Tibial artery (tissue), 4 donors: ENCODE measurements around the gene SMOC2.

Experiments
- DNase-seq, 2 donors: peaks; one replicate each; pipeline ENCODE4 v3.0.0-alpha.2; 2019
- H3K27ac ChIP-seq, 2 donors: fragments of 200-600 bp; sonication (generic) in 1 of 2; 1 replicate in 1 of 2; 2 replicates in 1 of 2; pipeline ENCODE4 v1.5.1; 2018 to 2019; ENCODE audit warnings: mild to moderate bottlenecking in 1 of 2
- H3K27me3 ChIP-seq, 2 donors: fragments of 200-600 bp; sonication (generic) in 1 of 2; one replicate each; pipeline versions ENCODE4 v1.5.1 to v1.6.0; 2016 to 2019
- H3K36me3 ChIP-seq, 3 donors: fragments of 200-600 bp; sonication (generic) in 2 of 3; one replicate each; pipeline ENCODE4 v1.5.1; 2016 to 2019; ENCODE audit warnings: mild to moderate bottlenecking in 2 of 3
- H3K4me1 ChIP-seq, 4 donors: fragments of 200-600 bp; sonication (generic) in 2 of 4; 1 replicate in 3 of 4; 2 replicates in 1 of 4; pipeline ENCODE4 v1.5.1; 2016 to 2019
- H3K4me3 ChIP-seq, 2 donors: fragments of 200-600 bp; sonication (generic) in 1 of 2; 1 replicate in 1 of 2; 2 replicates in 1 of 2; pipeline ENCODE4 v1.5.1; 2018 to 2019; ENCODE audit warnings: mild to moderate bottlenecking in 2 of 2
- H3K9me3 ChIP-seq, 3 donors: fragments of 200-600 bp; sonication (generic) in 1 of 3; one replicate each; pipeline ENCODE4 v1.5.1; 2016 to 2019
- intact Hi-C: fragments of 100-400 bp; cut with DNase I; formaldehyde crosslinking; loops from one replicate; pipeline ENCODE4 v1.15.0; 2023; ENCODE audit warnings: low total_unique reads
- TF ChIP-seq, protein P1 (sequence below), 2 experiments: fragments of 200-600 bp in 1 of 2; fragments of 450-650 bp in 1 of 2; IDR thresholded peaks; one replicate each; pipeline ENCODE4 v1.5.1; 2017 to 2019; ENCODE audit warnings: antibody characterized with exemption in 2 of 2, mild to moderate bottlenecking in 1 of 2, moderate library complexity in 1 of 2

SMOC2 gene

DNA sequence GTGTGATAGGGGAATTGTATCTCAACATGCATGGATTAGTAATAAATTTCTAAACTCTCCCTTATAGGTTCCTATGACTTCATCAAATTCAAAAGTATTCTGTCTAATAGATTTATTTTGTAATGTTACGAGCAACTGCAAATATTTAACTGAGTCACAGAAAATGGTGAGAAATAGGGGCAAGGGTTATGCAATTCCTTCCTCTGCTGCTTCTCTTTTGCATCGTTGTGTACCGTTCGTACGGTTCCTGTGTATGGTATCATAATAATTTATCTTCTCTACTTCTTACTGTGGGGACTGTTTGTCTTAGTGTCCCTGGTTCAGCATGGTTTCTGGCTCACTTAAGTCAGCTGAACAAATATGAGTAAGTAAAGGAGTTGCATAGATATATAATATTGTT, 44.8 kb downstream of the SMOC2 start:
- no peak for DNase-seq
- Histone ChIP-seq H3K36me3 (no peaks in the 10 kb centered on the region), H3K27ac (no peak overlapping the region), H3K9me3 (no peaks in the 10 kb centered on the region), H3K27me3 (no peaks in the 10 kb centered on the region), H3K4me3 (no peak overlapping the region), H3K4me1 (no peaks in the 10 kb centered on the region)
- TF ChIP-seq, protein P1, sequence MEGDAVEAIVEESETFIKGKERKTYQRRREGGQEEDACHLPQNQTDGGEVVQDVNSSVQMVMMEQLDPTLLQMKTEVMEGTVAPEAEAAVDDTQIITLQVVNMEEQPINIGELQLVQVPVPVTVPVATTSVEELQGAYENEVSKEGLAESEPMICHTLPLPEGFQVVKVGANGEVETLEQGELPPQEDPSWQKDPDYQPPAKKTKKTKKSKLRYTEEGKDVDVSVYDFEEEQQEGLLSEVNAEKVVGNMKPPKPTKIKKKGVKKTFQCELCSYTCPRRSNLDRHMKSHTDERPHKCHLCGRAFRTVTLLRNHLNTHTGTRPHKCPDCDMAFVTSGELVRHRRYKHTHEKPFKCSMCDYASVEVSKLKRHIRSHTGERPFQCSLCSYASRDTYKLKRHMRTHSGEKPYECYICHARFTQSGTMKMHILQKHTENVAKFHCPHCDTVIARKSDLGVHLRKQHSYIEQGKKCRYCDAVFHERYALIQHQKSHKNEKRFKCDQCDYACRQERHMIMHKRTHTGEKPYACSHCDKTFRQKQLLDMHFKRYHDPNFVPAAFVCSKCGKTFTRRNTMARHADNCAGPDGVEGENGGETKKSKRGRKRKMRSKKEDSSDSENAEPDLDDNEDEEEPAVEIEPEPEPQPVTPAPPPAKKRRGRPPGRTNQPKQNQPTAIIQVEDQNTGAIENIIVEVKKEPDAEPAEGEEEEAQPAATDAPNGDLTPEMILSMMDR (IDR thresholded peaks at IDR 0.05) = no peak
- intact Hi-C loops = no loop called here

DNA sequence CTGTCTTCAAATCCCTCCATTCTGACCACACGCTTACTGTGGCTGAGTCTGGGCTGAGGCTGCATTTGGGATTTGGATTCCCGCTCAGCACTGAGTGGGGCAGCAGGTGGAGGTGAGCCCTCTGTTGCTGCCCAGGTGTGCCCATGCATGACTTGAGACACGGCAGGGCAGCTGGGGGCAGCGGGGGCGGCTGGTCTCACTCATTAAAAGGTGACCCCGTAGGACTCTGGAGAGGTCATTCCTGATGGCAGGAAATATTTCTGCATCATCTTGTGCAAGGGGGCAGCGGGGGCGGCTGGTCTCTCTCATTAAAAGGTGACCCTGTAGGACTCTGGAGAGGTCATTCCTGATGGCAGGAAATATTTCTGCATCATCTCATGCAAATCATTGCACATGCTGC, 49.8 kb downstream of the SMOC2 start:
- Histone ChIP-seq H3K4me1 (peaks cover 0 to 6% (median 2%) of the 10 kb centered on the region in 4 donors), H3K4me3 (no peak overlapping the region), H3K9me3 (no peaks in the 10 kb centered on the region), H3K36me3 (no peaks in the 10 kb centered on the region), H3K27ac (no peak overlapping the region), H3K27me3 (no peaks in the 10 kb centered on the region)
- TF ChIP-seq, protein P1 (IDR thresholded peaks at IDR 0.05) = no peak
- DNase-seq = no peak
- intact Hi-C loops = no loop called here

DNA sequence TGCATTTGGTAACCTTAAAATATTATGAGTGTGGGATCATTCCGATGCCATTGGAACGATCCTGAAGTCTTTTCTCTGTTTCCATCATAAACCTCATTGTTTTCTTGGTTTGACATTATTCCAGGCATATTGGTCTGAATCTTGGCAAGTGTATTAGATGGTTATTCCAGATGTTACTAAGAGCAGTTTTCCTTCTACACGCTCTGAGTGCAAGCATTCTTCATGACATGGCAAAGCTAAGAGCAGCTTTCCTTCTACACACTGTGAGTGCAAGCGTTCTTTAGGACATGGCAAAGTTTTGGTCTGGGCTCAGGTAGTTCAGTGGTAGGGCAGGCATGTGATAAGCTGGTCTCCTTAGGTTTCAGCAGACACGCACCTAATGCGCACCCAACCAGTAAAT, 53.0 kb downstream of the SMOC2 start:
- no peaks in the 10 kb centered on the region for H3K36me3 ChIP-seq
- peaks cover 0 to 17% (median 2%) of the 10 kb centered on the region in 4 donors for H3K4me1 ChIP-seq
- intact Hi-C loops = no loop called here
- H3K9me3 ChIP-seq = no peaks in the 10 kb centered on the region
- H3K27ac ChIP-seq = no peak overlapping the region
- H3K4me3 ChIP-seq = no peak overlapping the region
- no peak for DNase-seq
- H3K27me3 ChIP-seq = no peaks in the 10 kb centered on the region
- TF ChIP-seq, protein P1 (IDR thresholded peaks at IDR 0.05) = no peak

DNA sequence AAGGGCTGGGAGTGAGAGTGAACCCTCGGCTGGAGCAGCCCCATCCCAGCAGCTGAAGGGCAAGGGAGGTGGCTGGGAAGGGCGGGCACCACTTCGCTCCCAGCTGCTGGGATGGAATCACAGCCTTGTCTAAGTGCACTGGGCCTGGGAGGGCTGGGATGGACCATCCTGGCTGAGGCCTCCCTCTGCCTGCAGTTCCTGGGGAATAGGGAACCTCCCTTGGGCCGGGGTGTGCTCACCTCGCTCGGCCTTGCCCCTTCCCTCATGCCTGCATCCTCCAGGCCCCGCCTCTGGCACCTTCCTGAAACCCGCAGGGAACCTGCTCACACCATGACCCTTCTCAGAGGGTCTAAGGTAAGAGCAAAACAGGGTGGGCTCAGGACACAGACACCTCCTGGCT, 53.7 kb downstream of the SMOC2 start:
- intact Hi-C loops = no loop called here
- peaks cover 0 to 17% (median 2%) of the 10 kb centered on the region in 4 donors for H3K4me1 ChIP-seq
- H3K27ac ChIP-seq = no peak overlapping the region
- no peaks in the 10 kb centered on the region for H3K36me3 ChIP-seq
- no peak overlapping the region for H3K4me3 ChIP-seq
- no peaks in the 10 kb centered on the region for H3K9me3 ChIP-seq
- TF ChIP-seq, protein P1 (IDR thresholded peaks at IDR 0.05) = no peak
- DNase-seq = no peak
- no peaks in the 10 kb centered on the region for H3K27me3 ChIP-seq

DNA sequence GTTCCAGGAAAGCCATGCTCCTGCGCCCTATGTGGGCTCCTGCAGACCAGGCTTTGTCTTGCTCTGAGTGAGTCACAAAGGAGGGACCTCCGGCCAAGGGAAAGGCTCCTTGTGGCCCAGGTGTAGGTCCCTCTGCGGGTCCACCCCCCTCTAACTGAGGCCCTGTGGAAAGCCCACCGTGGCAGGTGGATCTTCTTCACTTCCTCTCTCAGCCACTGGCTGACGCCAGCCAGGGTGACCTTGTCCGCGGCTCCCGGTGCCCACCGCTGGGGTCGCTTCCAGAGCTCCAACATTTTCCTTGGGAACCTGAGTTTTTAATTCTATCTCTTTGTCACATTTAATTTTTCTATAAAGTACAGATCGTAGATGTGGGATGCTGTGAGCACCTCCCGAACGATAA, 54.1 kb downstream of the SMOC2 start:
- H3K27me3 ChIP-seq = no peaks in the 10 kb centered on the region
- TF ChIP-seq, protein P1 (IDR thresholded peaks at IDR 0.05) = no peak
- no peak for DNase-seq
- intact Hi-C loops = no loop called here
- no peaks in the 10 kb centered on the region for H3K9me3 ChIP-seq
- peaks cover 0 to 17% (median 2%) of the 10 kb centered on the region in 4 donors for H3K4me1 ChIP-seq
- no peak overlapping the region for H3K4me3 ChIP-seq
- H3K27ac ChIP-seq = no peak overlapping the region
- H3K36me3 ChIP-seq = no peaks in the 10 kb centered on the region

DNA sequence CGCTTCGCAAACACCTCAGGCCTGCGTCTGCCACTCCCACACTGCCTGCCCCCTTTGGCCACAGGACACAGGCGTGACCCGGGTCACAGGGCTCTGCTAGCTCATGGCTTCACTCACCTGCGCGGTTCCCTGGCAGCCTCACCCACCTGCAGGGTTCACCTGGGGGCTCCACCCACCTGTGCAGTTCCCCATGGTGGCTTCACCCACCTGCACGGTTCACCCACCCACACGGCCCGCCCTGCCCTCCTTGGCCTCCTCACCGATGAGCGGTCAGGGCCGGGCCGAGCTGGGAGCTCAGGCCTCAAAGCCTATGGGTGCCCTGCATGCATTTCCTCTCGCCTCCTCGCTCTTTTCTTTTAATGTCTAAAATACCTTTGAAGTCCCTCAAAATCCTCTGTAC, 54.7 kb downstream of the SMOC2 start:
- TF ChIP-seq, protein P1 (IDR thresholded peaks at IDR 0.05) = no peak
- H3K27me3 ChIP-seq = no peaks in the 10 kb centered on the region
- no peaks in the 10 kb centered on the region for H3K36me3 ChIP-seq
- peaks cover 0 to 17% (median 2%) of the 10 kb centered on the region in 4 donors for H3K4me1 ChIP-seq
- DNase-seq = no peak
- intact Hi-C loops = no loop called here
- H3K4me3 ChIP-seq = no peak overlapping the region
- H3K27ac ChIP-seq = no peak overlapping the region
- H3K9me3 ChIP-seq = no peaks in the 10 kb centered on the region
